GM21825 (cell line): ENCODE results near the gene EFNB2.

Experiments used
- ATAC-seq: cut with Tn5 transposase; IDR thresholded peaks from one replicate; pipeline ENCODE4 v1.9.1; 2021; ENCODE audit warnings: mild to moderate bottlenecking, moderate library complexity; ENCODE audit not compliant: unreplicated experiment

Gene EFNB2

DNA sequence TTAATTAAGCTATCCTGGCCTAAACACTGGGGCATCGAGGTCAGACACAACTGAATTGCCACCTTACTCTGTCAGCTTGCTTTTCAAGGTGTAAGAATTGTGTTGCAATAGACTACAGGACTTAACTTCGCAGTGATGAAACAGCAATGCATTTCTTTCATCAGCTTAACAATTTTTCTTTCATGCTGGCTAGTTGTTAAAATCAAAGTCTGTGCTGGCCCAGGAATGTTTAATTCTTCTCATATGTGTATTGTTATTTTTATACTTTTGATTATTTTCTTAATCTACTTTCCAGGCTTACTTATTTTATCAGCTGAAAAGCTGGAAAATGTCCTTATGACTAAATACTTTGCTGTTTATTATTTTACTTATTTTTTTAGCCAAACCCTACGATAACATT is 79.7 kb downstream of the EFNB2 start:
- ATAC-seq = no peak

DNA sequence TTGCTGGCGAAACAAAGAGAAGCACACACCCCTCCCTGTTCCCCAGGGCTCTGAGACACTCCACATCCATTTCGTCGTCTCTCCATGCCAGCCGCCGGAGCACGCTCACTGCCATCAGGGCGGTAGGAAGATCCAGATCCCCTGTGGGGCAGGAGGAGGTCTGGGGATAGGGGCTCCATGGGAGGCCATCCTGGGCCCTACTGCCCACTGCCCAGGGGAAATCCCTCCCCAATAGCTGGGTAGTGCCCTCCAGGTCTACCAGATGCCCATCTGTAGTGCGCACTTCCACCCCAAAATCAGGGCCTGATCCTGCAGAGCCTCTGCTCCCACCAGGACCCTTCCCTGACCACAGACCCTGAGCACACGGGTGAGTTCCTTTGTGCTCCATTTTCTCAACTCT is 80.3 kb downstream of the EFNB2 start:
- ATAC-seq = no peak

DNA sequence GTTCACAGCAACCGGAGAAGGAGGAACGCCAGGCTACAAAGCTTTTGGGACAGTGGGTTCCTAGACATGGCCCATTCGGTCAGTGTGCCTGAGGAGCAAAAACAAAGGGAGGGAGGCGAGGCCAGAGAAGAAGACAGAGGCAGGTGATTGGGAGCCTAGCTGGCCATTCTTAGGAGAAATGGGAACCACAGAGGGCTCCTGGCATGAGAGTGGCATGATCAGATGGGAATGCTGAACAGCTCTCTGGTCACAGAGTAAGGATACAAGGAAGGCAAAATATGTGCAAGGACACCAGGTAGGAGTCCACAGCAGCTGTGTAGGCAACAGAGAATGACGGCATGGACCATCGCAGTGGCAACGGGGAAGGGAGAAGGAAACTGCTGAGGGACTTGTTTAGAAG is 82.4 kb downstream of the EFNB2 start:
- no peak for ATAC-seq

DNA sequence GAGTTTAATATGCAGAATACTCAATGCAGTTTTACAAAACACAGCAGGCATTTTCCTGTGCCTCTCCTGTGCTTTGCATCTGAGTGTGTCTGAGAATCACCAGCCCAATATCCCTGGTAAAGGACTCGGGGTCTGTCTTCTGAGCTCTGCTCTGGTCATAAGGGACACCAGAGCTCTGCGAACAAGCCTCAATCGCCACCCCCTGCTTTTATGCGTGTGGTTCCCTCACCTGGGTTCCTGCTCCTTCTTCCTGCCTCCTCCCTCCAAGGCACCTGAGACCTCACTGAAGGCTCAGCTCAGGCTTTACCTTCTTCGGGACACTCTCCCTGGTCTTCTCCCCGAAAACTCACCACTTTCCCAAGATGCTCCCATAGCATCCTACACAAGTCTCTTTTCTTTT is 84.5 kb downstream of the EFNB2 start:
- no peak for ATAC-seq

DNA sequence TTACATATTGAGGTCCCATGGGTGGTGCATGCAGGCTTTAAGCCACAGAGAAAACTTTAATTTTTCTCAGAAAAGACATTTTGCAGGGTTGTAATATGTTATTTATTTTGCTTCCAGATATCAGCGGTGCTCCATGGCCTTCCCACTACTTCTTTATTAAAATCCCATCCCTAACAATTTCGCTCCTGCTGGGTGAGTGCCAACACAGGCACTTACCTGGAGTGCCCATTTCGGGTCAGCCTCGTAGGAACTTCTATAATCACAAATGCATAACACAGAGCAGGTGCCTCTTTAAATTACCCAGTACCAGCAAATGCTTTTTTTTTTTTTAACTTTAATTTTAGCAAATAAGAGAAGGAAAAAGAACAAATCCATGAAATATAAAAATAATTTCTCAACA is 86.4 kb downstream of the EFNB2 start:
- no peak for ATAC-seq

DNA sequence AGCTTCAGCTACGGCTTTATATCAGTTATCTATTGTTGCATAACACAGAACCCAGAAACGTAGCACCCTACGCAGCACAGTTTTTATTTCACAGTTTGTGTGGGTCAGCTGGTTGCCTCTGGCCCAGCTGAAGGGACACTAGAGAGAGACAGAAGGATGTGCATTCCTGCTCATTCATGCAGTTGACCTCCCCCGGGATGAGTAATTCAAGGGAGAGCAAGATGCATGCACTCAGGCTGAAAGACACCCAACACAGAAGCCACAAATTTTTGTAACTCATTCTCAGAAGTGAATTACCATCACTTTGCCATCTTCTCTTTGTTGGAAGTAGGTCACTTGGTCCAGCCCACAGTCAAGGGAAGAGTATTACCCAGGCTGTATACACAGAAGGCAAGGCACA is 89.5 kb downstream of the EFNB2 start:
- no peak for ATAC-seq

DNA sequence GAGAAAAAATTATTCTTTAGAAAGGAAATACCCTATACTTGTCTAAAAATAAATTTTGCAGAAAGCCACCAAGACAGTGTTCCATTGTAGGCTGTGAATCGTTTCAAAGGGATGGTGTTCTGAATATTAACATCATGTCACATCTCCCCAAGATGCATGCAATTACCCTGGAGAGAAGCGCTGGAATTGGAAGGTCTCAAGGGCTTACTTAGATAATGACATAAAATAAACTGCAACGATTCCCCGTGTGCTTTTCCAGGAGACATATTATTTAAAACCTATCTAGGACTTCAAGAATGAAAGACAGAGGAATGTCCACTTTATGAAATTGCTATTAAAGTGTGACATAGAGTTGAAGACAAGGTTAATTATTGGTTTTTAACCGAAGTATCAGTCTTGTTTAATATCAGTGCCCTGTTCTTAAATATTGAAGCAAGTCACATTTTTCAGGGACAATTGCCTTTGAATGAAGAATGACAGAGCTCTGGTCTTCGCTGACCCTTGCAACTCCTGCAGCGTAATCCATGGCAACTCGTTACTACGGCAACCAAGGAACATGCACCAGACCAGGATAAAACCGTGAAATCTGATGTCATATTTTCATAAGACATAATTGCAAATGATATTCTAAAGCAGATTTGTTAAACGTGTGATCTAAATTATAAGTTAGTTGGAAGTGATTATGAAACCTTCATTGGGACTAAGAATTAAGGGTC is 91.7 kb downstream of the EFNB2 start:
- no peak for ATAC-seq

DNA sequence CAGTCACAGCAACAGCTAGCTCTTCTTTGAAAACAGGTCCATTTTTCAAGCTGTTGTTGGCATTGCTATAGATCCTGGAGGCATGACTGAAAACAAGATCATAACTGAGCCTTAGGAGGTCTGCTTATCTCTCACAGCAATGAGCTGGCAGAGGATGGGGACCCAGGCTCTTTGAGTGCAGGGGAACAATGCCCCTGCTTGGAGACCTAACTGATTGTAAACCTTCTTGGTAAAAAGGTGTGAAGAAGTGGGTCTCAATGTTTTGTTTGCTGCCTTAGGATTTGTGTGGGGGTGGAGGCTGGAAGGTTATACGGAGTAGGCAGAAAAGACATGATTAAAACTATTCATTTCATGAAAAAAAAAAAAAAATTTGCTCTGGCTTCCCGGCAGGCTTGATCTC is 94.6 kb downstream of the EFNB2 start:
- ATAC-seq = no peak
